Neural cell (in vitro differentiated cells): ENCODE measurements around the gene ALK.

Source experiments
- CTCF ChIP-seq: fragments of 450-650 bp; IDR thresholded peaks from 2 replicates; pipeline ENCODE4 v1.5.1; 2014; ENCODE audit warnings: antibody characterized with exemption, mild to moderate bottlenecking, moderate library complexity; ENCODE audit not compliant: poor library complexity, severe bottlenecking
- POLR2AphosphoS5 ChIP-seq: IDR thresholded peaks from 2 replicates; pipeline ENCODE4 v1.6.1; 2012
- RAD21 ChIP-seq: fragments of 450-650 bp; conservative IDR thresholded peaks from 2 replicates; pipeline ENCODE4 v1.6.1; 2014; ENCODE audit warnings: antibody characterized with exemption, mild to moderate bottlenecking, moderate library complexity

GRCh38 chr2:29587402-29588190, 333.8 kb downstream of the ALK start:
- TF ChIP-seq CTCF (no peak), RAD21 (no peak), POLR2AphosphoS5 (no peak)
